ENCODE data around the gene ANKRD29.

- no peak for TF ChIP-seq POLR2AphosphoS5 (IDR thresholded peaks at IDR 0.05; ENCODE audit: low read depth)
- TF ChIP-seq CTCF (IDR thresholded peaks at IDR 0.05; ENCODE audit: insufficient read depth, low read length), result no peak
- TF ChIP-seq SPI1 (IDR thresholded peaks at IDR 0.05; ENCODE audit: borderline replicate concordance, low read depth), result no peak
These were observed 93.2 kb downstream of the ANKRD29 start for GRCh38 chr18:23569299-23570063.

Measured in HL-60 (cell line).